Trophoblast cell (in vitro differentiated cells and primary cell): ENCODE results near the gene TMEM255B.

Experiments
- DNase-seq, 2 donors: peaks; one replicate each; pipeline ENCODE4 v3.0.0-alpha.2; 2016
- H2AFZ ChIP-seq: 2 replicates; pipeline ENCODE4 v1.6.1; 2013; ENCODE audit warnings: low read length, moderate library complexity, mild to moderate bottlenecking; ENCODE audit not compliant: insufficient read depth, poor library complexity
- H2AK5ac ChIP-seq: 2 replicates; pipeline ENCODE4 v1.6.1; 2013; ENCODE audit warnings: mild to moderate bottlenecking, low read length
- H2BK120ac ChIP-seq: 2 replicates; pipeline ENCODE4 v1.6.1; 2013; ENCODE audit warnings: low read length, mild to moderate bottlenecking, moderate library complexity; ENCODE audit not compliant: insufficient read depth, poor library complexity
- H2BK12ac ChIP-seq: 2 replicates; pipeline ENCODE4 v1.6.1; 2013; ENCODE audit warnings: mild to moderate bottlenecking, low read length, moderate library complexity
- H2BK5ac ChIP-seq: 2 replicates; pipeline ENCODE4 v1.6.1; 2013; ENCODE audit warnings: low read length, low read depth, moderate library complexity, mild to moderate bottlenecking; ENCODE audit not compliant: poor library complexity
- H3K14ac ChIP-seq: 2 replicates; pipeline ENCODE4 v1.6.1; 2013; ENCODE audit warnings: mild to moderate bottlenecking, low read length
- H3K18ac ChIP-seq: 2 replicates; pipeline ENCODE4 v1.6.1; 2013; ENCODE audit warnings: mild to moderate bottlenecking, low read length
- H3K23ac ChIP-seq: 2 replicates; pipeline ENCODE4 v1.6.1; 2013; ENCODE audit warnings: low read length
- H3K27ac ChIP-seq: 2 replicates; pipeline ENCODE4 v1.5.1; 2013; ENCODE audit warnings: low read depth, mild to moderate bottlenecking, inconsistent platforms, low read length, moderate library complexity
- H3K27me3 ChIP-seq: 2 replicates; pipeline ENCODE4 v1.6.1; 2013; ENCODE audit warnings: inconsistent platforms, mild to moderate bottlenecking, low read length, moderate library complexity; ENCODE audit not compliant: insufficient read depth
- H3K36me3 ChIP-seq, 2 experiments: 1 replicate in 1 of 2; 2 replicates in 1 of 2; pipeline ENCODE4 v1.6.1; 2013; ENCODE audit warnings: low read length in 2 of 2, mild to moderate bottlenecking in 2 of 2, moderate library complexity in 1 of 2; ENCODE audit not compliant: insufficient read depth in 2 of 2, control insufficient read depth in 1 of 2
- H3K4ac ChIP-seq: 2 replicates; pipeline ENCODE4 v1.6.1; 2013; ENCODE audit warnings: low read depth, mild to moderate bottlenecking, low read length, moderate library complexity
- H3K4me1 ChIP-seq, 2 experiments: 1 replicate in 1 of 2; 2 replicates in 1 of 2; pipeline ENCODE4 v1.6.1; 2013; ENCODE audit warnings: low read length in 2 of 2, mild to moderate bottlenecking in 2 of 2, moderate library complexity in 1 of 2; ENCODE audit not compliant: insufficient read depth in 2 of 2, control insufficient read depth in 1 of 2
- H3K4me2 ChIP-seq: 2 replicates; pipeline ENCODE4 v1.6.1; 2013; ENCODE audit warnings: inconsistent platforms, mild to moderate bottlenecking, low read length, moderate library complexity
- H3K4me3 ChIP-seq: 2 replicates; pipeline ENCODE4 v1.5.1; 2013; ENCODE audit warnings: mild to moderate bottlenecking, low read depth, low read length, inconsistent platforms
- H3K79me1 ChIP-seq: one replicate; pipeline ENCODE4 v1.6.1; 2013; ENCODE audit warnings: low read length
- H3K79me2 ChIP-seq: 2 replicates; pipeline ENCODE4 v1.6.1; 2013; ENCODE audit warnings: low read length, mild to moderate bottlenecking; ENCODE audit not compliant: control insufficient read depth, insufficient read depth, poor library complexity
- H3K9ac ChIP-seq: 2 replicates; pipeline ENCODE4 v1.6.1; 2013; ENCODE audit warnings: mild to moderate bottlenecking, low read length
- H3K9me3 ChIP-seq: 2 replicates; pipeline ENCODE4 v1.6.1; 2013; ENCODE audit warnings: low read depth, mild to moderate bottlenecking, control low read depth, inconsistent platforms, low read length; ENCODE audit not compliant: insufficient read depth
- H4K12ac ChIP-seq: 2 replicates; pipeline ENCODE4 v1.6.1; 2013; ENCODE audit warnings: low read depth, mild to moderate bottlenecking, low read length, moderate library complexity
- H4K8ac ChIP-seq: 2 replicates; pipeline ENCODE4 v1.6.1; 2013; ENCODE audit warnings: low read depth, mild to moderate bottlenecking, low read length, moderate library complexity
- H4K91ac ChIP-seq: one replicate; pipeline ENCODE4 v1.6.1; 2013; ENCODE audit warnings: low read depth, mild to moderate bottlenecking, low read length, moderate library complexity
- WGBS: extraction: QIAGEN DNeasy Blood & Tissue Kit; methylation state at CpG from one replicate; pipeline ENCODE4 v1.1.7; 2013; ENCODE audit warnings: missing lambda C conversion rate; ENCODE audit not compliant: insufficient read length, insufficient coverage; ENCODE audit errors: extremely low coverage; 5-methylcytosine and 5-hydroxymethylcytosine counted together

The TMEM255B gene

GRCh38 chr13:113786262-113786841 lies 27.3 kb downstream of the TMEM255B start:
- Histone ChIP-seq H4K12ac (no peak overlapping the region), H2AK5ac (no peak overlapping the region), H3K9ac (no peak overlapping the region), H2AFZ (no peak overlapping the region), H3K4me3 (no peak overlapping the region), H3K79me1 (no peaks in the 10 kb centered on the region), H4K91ac (no peak overlapping the region), H3K79me2 (no peaks in the 10 kb centered on the region), H2BK5ac (no peak overlapping the region), H3K4ac (no peak overlapping the region), H2BK120ac (no peak overlapping the region), H4K8ac (no peak overlapping the region), H3K9me3 (peaks cover 19% of the 10 kb centered on the region), H3K4me2 (no peak overlapping the region), H3K14ac (no peak overlapping the region), H3K36me3 (no peaks in the 10 kb centered on the region), H3K23ac (no peak overlapping the region), H3K4me1 (no peaks in the 10 kb centered on the region), H3K18ac (no peak overlapping the region), H2BK12ac (no peak overlapping the region), H3K27me3 (no peaks in the 10 kb centered on the region), H3K27ac (no peak overlapping the region)
- WGBS, result no CpG with 5 or more reads among the region's 17 CpGs
- no peak for DNase-seq

- Histone ChIP-seq H2BK5ac (no peak overlapping the region), H2AK5ac (no peak overlapping the region), H3K79me1 (no peaks in the 10 kb centered on the region), H3K18ac (no peak overlapping the region), H3K4me1 (no peaks in the 10 kb centered on the region), H3K14ac (no peak overlapping the region), H4K8ac (no peak overlapping the region), H3K4me2 (no peak overlapping the region), H3K36me3 (no peaks in the 10 kb centered on the region), H3K79me2 (no peaks in the 10 kb centered on the region), H3K4ac (no peak overlapping the region), H4K91ac (no peak overlapping the region), H3K27ac (no peak overlapping the region), H3K9ac (no peak overlapping the region), H3K9me3 (peaks cover 19% of the 10 kb centered on the region), H3K4me3 (no peak overlapping the region), H3K27me3 (no peaks in the 10 kb centered on the region), H2BK120ac (no peak overlapping the region), H2AFZ (no peak overlapping the region), H4K12ac (no peak overlapping the region), H3K23ac (no peak overlapping the region), H2BK12ac (no peak overlapping the region)
- DNase-seq, result no peak
- WGBS, result no CpG with 5 or more reads among the region's 12 CpGs
Observed at GRCh38 chr13:113787694-113788093, 28.7 kb downstream of the TMEM255B start.

GRCh38 chr13:113788413-113789135 lies 29.5 kb downstream of the TMEM255B start:
- no peak overlapping the region for H3K14ac ChIP-seq
- no peaks in the 10 kb centered on the region for H3K36me3 ChIP-seq
- no peak overlapping the region for H3K27ac ChIP-seq
- H3K4me2 ChIP-seq, result no peak overlapping the region
- H2AFZ ChIP-seq, result no peak overlapping the region
- no CpG with 5 or more reads among the region's 31 CpGs for WGBS
- no peaks in the 10 kb centered on the region for H3K27me3 ChIP-seq
- no peaks in the 10 kb centered on the region for H3K79me2 ChIP-seq
- no peak overlapping the region for H4K12ac ChIP-seq
- H3K18ac ChIP-seq, result no peak overlapping the region
- H3K4ac ChIP-seq, result no peak overlapping the region
- no peak overlapping the region for H2BK12ac ChIP-seq
- H3K79me1 ChIP-seq, result no peaks in the 10 kb centered on the region
- no peak overlapping the region for H3K9ac ChIP-seq
- no peak overlapping the region for H2AK5ac ChIP-seq
- H3K23ac ChIP-seq, result no peak overlapping the region
- DNase-seq, result no peak
- H4K91ac ChIP-seq, result no peak overlapping the region
- H3K4me3 ChIP-seq, result no peak overlapping the region
- H2BK5ac ChIP-seq, result no peak overlapping the region
- no peak overlapping the region for H4K8ac ChIP-seq
- no peaks in the 10 kb centered on the region for H3K4me1 ChIP-seq
- peaks cover 18% of the 10 kb centered on the region for H3K9me3 ChIP-seq
- no peak overlapping the region for H2BK120ac ChIP-seq

GRCh38 chr13:113789167-113789566 lies 30.1 kb downstream of the TMEM255B start:
- Histone ChIP-seq H2BK12ac (no peak overlapping the region), H3K27me3 (no peaks in the 10 kb centered on the region), H3K18ac (no peak overlapping the region), H3K4me3 (no peak overlapping the region), H2AK5ac (no peak overlapping the region), H3K4me1 (no peaks in the 10 kb centered on the region), H4K12ac (no peak overlapping the region), H3K79me1 (no peaks in the 10 kb centered on the region), H3K9ac (no peak overlapping the region), H2BK120ac (no peak overlapping the region), H4K91ac (no peak overlapping the region), H3K27ac (no peak overlapping the region), H3K36me3 (no peaks in the 10 kb centered on the region), H3K9me3 (peaks cover 17% of the 10 kb centered on the region), H3K23ac (no peak overlapping the region), H3K4ac (no peak overlapping the region), H3K79me2 (no peaks in the 10 kb centered on the region), H2AFZ (no peak overlapping the region), H3K14ac (no peak overlapping the region), H4K8ac (no peak overlapping the region), H2BK5ac (no peak overlapping the region), H3K4me2 (no peak overlapping the region)
- WGBS, result no CpG with 5 or more reads among the region's 6 CpGs
- no peak for DNase-seq
